ENCODE measurements around the gene PTGES3. TPM values are rescaled to one million over a fixed set of nuclear protein-coding genes. Genes with fewer than 3 reads are reported as not detected.

The PTGES3 gene
- total and polyA plus RNA-seq, 2 experiments from 2014 or later = 334 to 442 TPM

DNA sequence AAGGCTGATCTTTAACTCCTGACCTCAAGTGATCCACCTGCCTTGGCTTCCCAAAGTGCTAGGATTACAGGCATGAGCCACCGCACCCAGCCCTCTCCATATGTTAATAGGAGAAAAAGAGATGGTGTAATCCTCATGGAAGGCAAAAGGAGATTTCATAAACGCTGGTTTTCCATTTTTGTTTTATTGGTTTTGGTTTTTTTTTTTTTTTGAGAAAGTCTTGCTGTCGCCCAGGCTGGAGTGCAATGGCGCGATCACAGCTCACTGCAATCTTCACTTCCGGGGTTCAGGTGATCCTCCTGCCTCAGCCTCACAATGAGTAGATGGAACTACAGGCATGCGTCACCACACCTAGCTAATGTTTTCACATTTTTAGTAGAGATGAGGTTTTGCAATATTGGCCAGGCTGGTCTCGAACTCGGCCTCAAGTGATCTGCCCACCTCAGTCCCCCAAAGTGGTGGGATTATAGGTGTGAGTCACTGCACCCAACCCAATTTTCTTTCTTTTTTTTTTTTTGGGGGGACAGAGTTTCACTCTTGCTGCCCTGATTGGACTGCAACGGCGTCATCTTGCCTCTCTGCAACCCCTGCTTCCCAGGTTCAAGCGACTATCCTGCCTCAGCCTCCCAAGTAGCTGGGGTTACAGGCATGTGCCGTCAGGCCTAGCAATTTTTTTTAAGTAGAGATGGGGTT is 8.1 kb downstream of the PTGES3 start (continued):
- TF ChIP-seq, protein P1, sequence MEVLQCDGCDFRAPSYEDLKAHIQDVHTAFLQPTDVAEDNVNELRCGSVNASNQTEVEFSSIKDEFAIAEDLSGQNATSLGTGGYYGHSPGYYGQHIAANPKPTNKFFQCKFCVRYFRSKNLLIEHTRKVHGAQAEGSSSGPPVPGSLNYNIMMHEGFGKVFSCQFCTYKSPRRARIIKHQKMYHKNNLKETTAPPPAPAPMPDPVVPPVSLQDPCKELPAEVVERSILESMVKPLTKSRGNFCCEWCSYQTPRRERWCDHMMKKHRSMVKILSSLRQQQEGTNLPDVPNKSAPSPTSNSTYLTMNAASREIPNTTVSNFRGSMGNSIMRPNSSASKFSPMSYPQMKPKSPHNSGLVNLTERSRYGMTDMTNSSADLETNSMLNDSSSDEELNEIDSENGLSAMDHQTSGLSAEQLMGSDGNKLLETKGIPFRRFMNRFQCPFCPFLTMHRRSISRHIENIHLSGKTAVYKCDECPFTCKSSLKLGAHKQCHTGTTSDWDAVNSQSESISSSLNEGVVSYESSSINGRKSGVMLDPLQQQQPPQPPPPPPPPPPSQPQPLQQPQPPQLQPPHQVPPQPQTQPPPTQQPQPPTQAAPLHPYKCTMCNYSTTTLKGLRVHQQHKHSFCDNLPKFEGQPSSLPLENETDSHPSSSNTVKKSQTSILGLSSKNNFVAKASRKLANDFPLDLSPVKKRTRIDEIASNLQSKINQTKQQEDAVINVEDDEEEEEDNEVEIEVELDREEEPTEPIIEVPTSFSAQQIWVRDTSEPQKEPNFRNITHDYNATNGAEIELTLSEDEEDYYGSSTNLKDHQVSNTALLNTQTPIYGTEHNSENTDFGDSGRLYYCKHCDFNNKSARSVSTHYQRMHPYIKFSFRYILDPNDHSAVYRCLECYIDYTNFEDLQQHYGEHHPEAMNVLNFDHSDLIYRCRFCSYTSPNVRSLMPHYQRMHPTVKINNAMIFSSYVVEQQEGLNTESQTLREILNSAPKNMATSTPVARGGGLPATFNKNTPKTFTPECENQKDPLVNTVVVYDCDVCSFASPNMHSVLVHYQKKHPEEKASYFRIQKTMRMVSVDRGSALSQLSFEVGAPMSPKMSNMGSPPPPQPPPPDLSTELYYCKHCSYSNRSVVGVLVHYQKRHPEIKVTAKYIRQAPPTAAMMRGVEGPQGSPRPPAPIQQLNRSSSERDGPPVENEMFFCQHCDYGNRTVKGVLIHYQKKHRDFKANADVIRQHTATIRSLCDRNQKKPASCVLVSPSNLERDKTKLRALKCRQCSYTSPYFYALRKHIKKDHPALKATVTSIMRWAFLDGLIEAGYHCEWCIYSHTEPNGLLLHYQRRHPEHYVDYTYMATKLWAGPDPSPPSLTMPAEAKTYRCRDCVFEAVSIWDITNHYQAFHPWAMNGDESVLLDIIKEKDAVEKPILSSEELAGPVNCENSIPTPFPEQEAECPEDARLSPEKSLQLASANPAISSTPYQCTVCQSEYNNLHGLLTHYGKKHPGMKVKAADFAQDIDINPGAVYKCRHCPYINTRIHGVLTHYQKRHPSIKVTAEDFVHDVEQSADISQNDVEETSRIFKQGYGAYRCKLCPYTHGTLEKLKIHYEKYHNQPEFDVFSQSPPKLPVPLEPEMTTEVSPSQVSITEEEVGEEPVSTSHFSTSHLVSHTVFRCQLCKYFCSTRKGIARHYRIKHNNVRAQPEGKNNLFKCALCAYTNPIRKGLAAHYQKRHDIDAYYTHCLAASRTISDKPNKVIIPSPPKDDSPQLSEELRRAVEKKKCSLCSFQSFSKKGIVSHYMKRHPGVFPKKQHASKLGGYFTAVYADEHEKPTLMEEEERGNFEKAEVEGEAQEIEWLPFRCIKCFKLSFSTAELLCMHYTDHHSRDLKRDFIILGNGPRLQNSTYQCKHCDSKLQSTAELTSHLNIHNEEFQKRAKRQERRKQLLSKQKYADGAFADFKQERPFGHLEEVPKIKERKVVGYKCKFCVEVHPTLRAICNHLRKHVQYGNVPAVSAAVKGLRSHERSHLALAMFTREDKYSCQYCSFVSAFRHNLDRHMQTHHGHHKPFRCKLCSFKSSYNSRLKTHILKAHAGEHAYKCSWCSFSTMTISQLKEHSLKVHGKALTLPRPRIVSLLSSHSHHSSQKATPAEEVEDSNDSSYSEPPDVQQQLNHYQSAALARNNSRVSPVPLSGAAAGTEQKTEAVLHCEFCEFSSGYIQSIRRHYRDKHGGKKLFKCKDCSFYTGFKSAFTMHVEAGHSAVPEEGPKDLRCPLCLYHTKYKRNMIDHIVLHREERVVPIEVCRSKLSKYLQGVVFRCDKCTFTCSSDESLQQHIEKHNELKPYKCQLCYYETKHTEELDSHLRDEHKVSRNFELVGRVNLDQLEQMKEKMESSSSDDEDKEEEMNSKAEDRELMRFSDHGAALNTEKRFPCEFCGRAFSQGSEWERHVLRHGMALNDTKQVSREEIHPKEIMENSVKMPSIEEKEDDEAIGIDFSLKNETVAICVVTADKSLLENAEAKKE (CRISPR knock-in tag; IDR thresholded peaks at IDR 0.05) = no peak
- TF ChIP-seq NANOG (IDR thresholded peaks at IDR 0.05; ENCODE audit: borderline replicate concordance) (no peak), STAT1 (IDR thresholded peaks at IDR 0.05; ENCODE audit: unreplicated experiment) (no peak), ZNF331 (CRISPR knock-in tag; IDR thresholded peaks at IDR 0.05; ENCODE audit: low read depth) (no peak), CREB1 (CRISPR knock-in tag; IDR thresholded peaks at IDR 0.05; ENCODE audit: low read depth) (no peak)
- TF ChIP-seq, protein P2, sequence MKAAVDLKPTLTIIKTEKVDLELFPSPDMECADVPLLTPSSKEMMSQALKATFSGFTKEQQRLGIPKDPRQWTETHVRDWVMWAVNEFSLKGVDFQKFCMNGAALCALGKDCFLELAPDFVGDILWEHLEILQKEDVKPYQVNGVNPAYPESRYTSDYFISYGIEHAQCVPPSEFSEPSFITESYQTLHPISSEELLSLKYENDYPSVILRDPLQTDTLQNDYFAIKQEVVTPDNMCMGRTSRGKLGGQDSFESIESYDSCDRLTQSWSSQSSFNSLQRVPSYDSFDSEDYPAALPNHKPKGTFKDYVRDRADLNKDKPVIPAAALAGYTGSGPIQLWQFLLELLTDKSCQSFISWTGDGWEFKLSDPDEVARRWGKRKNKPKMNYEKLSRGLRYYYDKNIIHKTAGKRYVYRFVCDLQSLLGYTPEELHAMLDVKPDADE (IDR thresholded peaks at IDR 0.05) = no peak
- TF ChIP-seq, protein P3, sequence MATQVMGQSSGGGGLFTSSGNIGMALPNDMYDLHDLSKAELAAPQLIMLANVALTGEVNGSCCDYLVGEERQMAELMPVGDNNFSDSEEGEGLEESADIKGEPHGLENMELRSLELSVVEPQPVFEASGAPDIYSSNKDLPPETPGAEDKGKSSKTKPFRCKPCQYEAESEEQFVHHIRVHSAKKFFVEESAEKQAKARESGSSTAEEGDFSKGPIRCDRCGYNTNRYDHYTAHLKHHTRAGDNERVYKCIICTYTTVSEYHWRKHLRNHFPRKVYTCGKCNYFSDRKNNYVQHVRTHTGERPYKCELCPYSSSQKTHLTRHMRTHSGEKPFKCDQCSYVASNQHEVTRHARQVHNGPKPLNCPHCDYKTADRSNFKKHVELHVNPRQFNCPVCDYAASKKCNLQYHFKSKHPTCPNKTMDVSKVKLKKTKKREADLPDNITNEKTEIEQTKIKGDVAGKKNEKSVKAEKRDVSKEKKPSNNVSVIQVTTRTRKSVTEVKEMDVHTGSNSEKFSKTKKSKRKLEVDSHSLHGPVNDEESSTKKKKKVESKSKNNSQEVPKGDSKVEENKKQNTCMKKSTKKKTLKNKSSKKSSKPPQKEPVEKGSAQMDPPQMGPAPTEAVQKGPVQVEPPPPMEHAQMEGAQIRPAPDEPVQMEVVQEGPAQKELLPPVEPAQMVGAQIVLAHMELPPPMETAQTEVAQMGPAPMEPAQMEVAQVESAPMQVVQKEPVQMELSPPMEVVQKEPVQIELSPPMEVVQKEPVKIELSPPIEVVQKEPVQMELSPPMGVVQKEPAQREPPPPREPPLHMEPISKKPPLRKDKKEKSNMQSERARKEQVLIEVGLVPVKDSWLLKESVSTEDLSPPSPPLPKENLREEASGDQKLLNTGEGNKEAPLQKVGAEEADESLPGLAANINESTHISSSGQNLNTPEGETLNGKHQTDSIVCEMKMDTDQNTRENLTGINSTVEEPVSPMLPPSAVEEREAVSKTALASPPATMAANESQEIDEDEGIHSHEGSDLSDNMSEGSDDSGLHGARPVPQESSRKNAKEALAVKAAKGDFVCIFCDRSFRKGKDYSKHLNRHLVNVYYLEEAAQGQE (IDR thresholded peaks at IDR 0.05; ENCODE audit: unreplicated experiment) = no peak

All from GM23338 (cell line).